PC-3 (cell line): Measurements from ENCODE around the gene DTNB. TPM values are rescaled to one million over a fixed set of nuclear protein-coding genes. Genes with fewer than 3 reads are reported as not detected.

Experiments
- ATAC-seq: fragments of 200-7000 bp; cut with Tn5 transposase; 2 replicates; pipeline ENCODE4 v1.9.1; 2020; ENCODE audit warnings: mild to moderate bottlenecking, moderate library complexity
- BruUV-seq: library from RNA; stranded (reverse); fragments of 400-500 nt; replicated peaks from 2 replicates; lab custom pipeline; 2021; lab: Mats Ljungman, UMichigan
- CTCF ChIA-PET: fragments of 300-600 bp; sonication (Branson Sonifier 250); formaldehyde crosslinking; loops from one replicate; lab custom pipeline; 2022; ENCODE audit warnings: antibody characterized with exemption; lab: Charles Lee
- POLR2A ChIA-PET: fragments of 300-600 bp; sonication (Branson Sonifier 250); formaldehyde crosslinking; loops from one replicate; lab custom pipeline; 2022; ENCODE audit warnings: antibody characterized with exemption; ENCODE audit not compliant: unreplicated experiment; lab: Charles Lee
- DNase-seq: peaks from one replicate; pipeline ENCODE4 v3.0.0-alpha.2; 2015
- H2AFZ ChIP-seq: fragments of 300-600 bp; sonication (generic); 2 replicates; pipeline ENCODE4 v1.6.0; 2016; ENCODE audit warnings: antibody characterized with exemption, low read length
- H3F3A ChIP-seq: fragments of 300-600 bp; sonication (generic); one replicate; pipeline ENCODE4 v1.6.0; 2017; ENCODE audit warnings: antibody characterized with exemption, low read length, control low read depth, mild to moderate bottlenecking; ENCODE audit not compliant: unreplicated experiment
- H3K27ac ChIP-seq: fragments of 300-600 bp; sonication (generic); 2 replicates; pipeline ENCODE4 v1.5.1; 2016; ENCODE audit warnings: mild to moderate bottlenecking, low read length
- H3K27me3 ChIP-seq: fragments of 300-600 bp; sonication (generic); 2 replicates; pipeline ENCODE4 v1.6.1; 2016; ENCODE audit warnings: low read length, mixed read lengths
- H3K36me3 ChIP-seq: fragments of 300-600 bp; sonication (generic); 2 replicates; pipeline ENCODE4 v1.6.1; 2016; ENCODE audit warnings: low read depth, mixed run types, low read length, mixed read lengths
- H3K4me1 ChIP-seq: fragments of 300-600 bp; sonication (generic); 2 replicates; pipeline ENCODE4 v1.5.1; 2016; ENCODE audit warnings: low read length; ENCODE audit not compliant: insufficient read depth
- H3K4me2 ChIP-seq: fragments of 300-600 bp; sonication (generic); 2 replicates; pipeline ENCODE4 v1.6.0; 2016; ENCODE audit warnings: low read length
- H3K4me3 ChIP-seq: fragments of 300-600 bp; sonication (generic); 2 replicates; pipeline ENCODE4 v1.5.1; 2016; ENCODE audit warnings: mild to moderate bottlenecking, low read length, mixed read lengths
- H3K79me2 ChIP-seq: fragments of 300-600 bp; sonication (generic); 2 replicates; pipeline ENCODE4 v1.6.1; 2017; ENCODE audit warnings: low read length, mixed read lengths
- H3K9ac ChIP-seq: fragments of 300-600 bp; sonication (generic); 2 replicates; pipeline ENCODE4 v1.6.0; 2016; ENCODE audit warnings: mild to moderate bottlenecking, low read length
- H3K9me2 ChIP-seq: fragments of 300-600 bp; sonication (generic); replicated peaks from 2 replicates; pipeline ENCODE4 v1.6.1; 2016; ENCODE audit warnings: mixed run types, low read length, mixed read lengths
- H3K9me3 ChIP-seq: fragments of 300-600 bp; sonication (generic); 2 replicates; pipeline ENCODE4 v1.6.1; 2016; ENCODE audit warnings: low read length, mixed read lengths
- H4K20me1 ChIP-seq: fragments of 300-600 bp; sonication (generic); 2 replicates; pipeline ENCODE4 v1.6.1; 2016; ENCODE audit warnings: low read length, mixed read lengths
- CTCF ChIP-seq: fragments of 300-600 bp; sonication (generic); conservative IDR thresholded peaks from 2 replicates; pipeline ENCODE4 v1.5.1; 2017; ENCODE audit warnings: antibody characterized with exemption, low read depth, mild to moderate bottlenecking, low read length
- EZH2 ChIP-seq: fragments of 300-600 bp; sonication (generic); IDR thresholded peaks from one replicate; pipeline ENCODE4 v1.6.1; 2017; ENCODE audit warnings: antibody characterized with exemption, mild to moderate bottlenecking, low read length; ENCODE audit not compliant: unreplicated experiment
- EZH2phosphoT487 ChIP-seq: fragments of 300-600 bp; sonication (generic); IDR thresholded peaks from 2 replicates; pipeline ENCODE4 v1.6.1; 2018; ENCODE audit warnings: mild to moderate bottlenecking, antibody characterized with exemption, low read length, borderline replicate concordance
- intact Hi-C: fragments of 100-400 bp; cut with micrococcal nuclease; formaldehyde crosslinking; loops from 2 replicates; pipeline ENCODE4 v1.9.0; 2023
- total RNA-seq: library from RNA; depleted of rRNA; stranded (reverse); fragments of >200 nt; gene quantifications from 2 replicates; pipeline ENCODE4 v1.2.3, GENCODE V29; 2014

Gene DTNB
- total RNA-seq, 1 experiment from 2014 or later, result 23.1 TPM

- Histone ChIP-seq H3K4me1 (no peaks in the 10 kb centered on the region), H3K79me2 (no peaks in the 10 kb centered on the region), H3K27ac (no peak overlapping the region), H3K36me3 (no peaks in the 10 kb centered on the region), H2AFZ (no peak overlapping the region), H3K9ac (no peak overlapping the region), H3K4me3 (no peak overlapping the region), H3K9me2 (no peaks in the 10 kb centered on the region), H3K27me3 (no peaks in the 10 kb centered on the region), H3K9me3 (no peaks in the 10 kb centered on the region), H3F3A (no peaks in the 10 kb centered on the region), H3K4me2 (no peak overlapping the region), H4K20me1 (no peaks in the 10 kb centered on the region)
- POLR2A ChIA-PET, result no interaction called here
- CTCF ChIA-PET, result interaction anchor here (0.6 kb wide), 1 partner anchor 22 kb away, joined by 8 read pairs; no protein-coding TSS in a partner anchor
- intact Hi-C loops, result no loop called here
- ATAC-seq (no peak), DNase-seq (no peak)
- TF ChIP-seq CTCF (no peak), EZH2 (no peak), EZH2phosphoT487 (no peak)
- BruUV-seq, result no TSS peak
Measured at GRCh38 chr2:25570161-25570845, 103.1 kb downstream of the DTNB start.

- no peaks in the 10 kb centered on the region for H3K9me3 ChIP-seq
- no peaks in the 10 kb centered on the region for H3F3A ChIP-seq
- H3K9ac ChIP-seq, result no peak overlapping the region
- H3K4me2 ChIP-seq, result no peak overlapping the region
- ChIA-PET POLR2A (no interaction called here), CTCF (no interaction called here)
- no peaks in the 10 kb centered on the region for H3K79me2 ChIP-seq
- H3K4me1 ChIP-seq, result no peaks in the 10 kb centered on the region
- peak; percentile 78 for TF ChIP-seq CTCF
- no peak for TF ChIP-seq EZH2phosphoT487
- intact Hi-C loops, result loop anchor here (1.0 to 5.0 kb wide), 3 partner anchors 45 to 205 kb away; no protein-coding TSS in a partner anchor
- H3K27ac ChIP-seq, result no peak overlapping the region
- peak overlapping the region; percentile 32; the same call in 1 of the 2 replicates for H2AFZ ChIP-seq
- no peaks in the 10 kb centered on the region for H4K20me1 ChIP-seq
- H3K4me3 ChIP-seq, result no peak overlapping the region
- ATAC-seq (peak; percentile 85), DNase-seq (peak; percentile 67)
- no peaks in the 10 kb centered on the region for H3K36me3 ChIP-seq
- no peaks in the 10 kb centered on the region for H3K9me2 ChIP-seq
- BruUV-seq, result no TSS peak
- no peaks in the 10 kb centered on the region for H3K27me3 ChIP-seq
Measured at GRCh38 chr2:25567406-25567805, 106.0 kb downstream of the DTNB start.

DNA sequence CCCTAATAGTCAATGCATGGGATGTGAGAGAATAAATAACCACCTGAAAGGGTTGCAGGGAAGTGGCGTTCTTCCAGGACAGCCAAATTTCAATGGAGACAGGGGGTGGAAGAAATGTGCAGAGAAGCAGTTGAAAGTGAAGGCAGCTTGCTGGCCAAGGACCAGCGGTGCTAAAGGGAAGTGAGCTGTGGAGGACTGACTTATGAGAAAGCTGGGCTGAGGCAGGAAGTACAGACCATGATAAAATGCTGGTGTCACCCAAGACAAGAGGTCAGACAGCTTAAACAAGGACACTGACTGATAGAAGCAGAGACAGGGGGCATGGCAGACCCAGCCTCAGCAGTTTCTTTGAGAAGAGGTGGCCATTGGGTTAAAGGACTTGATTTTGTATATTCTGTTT, 106.7 kb downstream of the DTNB start:
- Histone ChIP-seq H3K9me2 (no peaks in the 10 kb centered on the region), H3K27me3 (no peaks in the 10 kb centered on the region), H3K9me3 (no peaks in the 10 kb centered on the region), H4K20me1 (no peaks in the 10 kb centered on the region), H3K4me1 (no peaks in the 10 kb centered on the region), H3F3A (no peaks in the 10 kb centered on the region), H3K4me2 (no peak overlapping the region), H3K79me2 (no peaks in the 10 kb centered on the region), H3K36me3 (no peaks in the 10 kb centered on the region), H3K9ac (no peak overlapping the region), H3K4me3 (no peak overlapping the region), H2AFZ (no peak overlapping the region), H3K27ac (no peak overlapping the region)
- no peak for DNase-seq
- CTCF ChIA-PET, result interaction anchor here (0.5 kb wide), 1 partner anchor 220 kb away, joined by 3 read pairs; no protein-coding TSS in a partner anchor
- intact Hi-C loops, result loop anchor here (1.0 to 5.0 kb wide), 3 partner anchors 44 to 204 kb away; no protein-coding TSS in a partner anchor
- TF ChIP-seq EZH2, result no peak
- no peak for TF ChIP-seq CTCF
- TF ChIP-seq EZH2phosphoT487, result no peak
- no TSS peak for BruUV-seq
- POLR2A ChIA-PET, result no interaction called here
- no peak for ATAC-seq
